K562 (cell line): ENCODE data around the gene LAMA4. TPM values are rescaled to one million over a fixed set of nuclear protein-coding genes. Genes with fewer than 3 reads are reported as not detected.

Experiments
- ATAC-seq: fragments of 200-7000 bp; cut with Tn5 transposase; 3 replicates; pipeline ENCODE4 v1.9.1; 2020; ENCODE audit warnings: moderate library complexity
- BruUV-seq: library from RNA; stranded (reverse); fragments of 400-500 nt; replicated peaks from 2 replicates; lab custom pipeline; 2021; lab: Mats Ljungman, UMichigan
- CTCF ChIA-PET: fragments of 300-600 bp; formaldehyde crosslinking; extraction: SDS; loops from one replicate; lab custom pipeline; 2021; ENCODE audit warnings: low intra/inter-chr PET ratio; lab: Yijun Ruan, JAX
- POLR2A ChIA-PET: fragments of 300-600, 350-650 bp; sonication (Branson Sonifier 250); formaldehyde crosslinking; extraction: SDS; loops from one replicate; lab custom pipeline; 2021; ENCODE audit warnings: antibody characterized with exemption, inconsistent platforms; lab: Yijun Ruan, JAX
- DNase-seq, 4 experiments: peaks; one replicate each; pipeline versions ENCODE4 v3.0.0 to v3.0.0-alpha.2; 2011 to 2018; ENCODE audit warnings: low spot score in 3 of 4, mixed read lengths in 3 of 4; ENCODE audit errors: extremely low read depth in 1 of 4
- FAIRE-seq: peaks from 2 replicates; lab custom pipeline; 2011; peaks lifted over from hg19 to GRCh38; lab: Jason Lieb, UNC
- H2AFZ ChIP-seq: 2 replicates; pipeline ENCODE4 v1.6.0; 2011; ENCODE audit warnings: low read depth, low read length, control low read depth, inconsistent platforms
- H3K27ac ChIP-seq: fragments of 200-600 bp; 3 replicates; pipeline ENCODE4 v1.8.0; 2011; ENCODE audit warnings: low read depth, mild to moderate bottlenecking, control low read depth, inconsistent platforms, low read length, moderate library complexity, mixed read lengths; ENCODE audit errors: extremely low read depth
- H3K27me3 ChIP-seq, 2 experiments: fragments of 300-600 bp in 1 of 2; 2 replicates in 1 of 2; 3 replicates in 1 of 2; pipeline versions ENCODE4 v1.6.0 to v1.8.0; 2011; ENCODE audit warnings: inconsistent platforms in 2 of 2, low read length in 2 of 2, mild to moderate bottlenecking in 1 of 2, mixed read lengths in 1 of 2, moderate library complexity in 1 of 2; ENCODE audit not compliant: control insufficient read depth in 2 of 2, insufficient read depth in 2 of 2
- H3K36me3 ChIP-seq: fragments of 300-600 bp; 3 replicates; pipeline ENCODE4 v1.8.0; 2011; ENCODE audit warnings: mild to moderate bottlenecking, low read length, inconsistent platforms; ENCODE audit not compliant: control insufficient read depth, insufficient read depth
- H3K4me1 ChIP-seq, 2 experiments: fragments of 200-600 bp in 1 of 2; replicated peaks in 1 of 2; 2 replicates in 1 of 2; 3 replicates in 1 of 2; pipeline versions ENCODE4 v1.5.1 to v1.8.0; 2011; ENCODE audit warnings: inconsistent platforms in 2 of 2, low read length in 2 of 2, mild to moderate bottlenecking in 1 of 2, mixed read lengths in 1 of 2, moderate library complexity in 1 of 2; ENCODE audit not compliant: control insufficient read depth in 2 of 2, insufficient read depth in 2 of 2
- H3K4me2 ChIP-seq: 2 replicates; pipeline ENCODE4 v1.6.1; 2011; ENCODE audit warnings: low read length, control low read depth, inconsistent platforms, mixed read lengths; ENCODE audit not compliant: insufficient read depth
- H3K4me3 ChIP-seq: fragments of 200-600 bp; sonication (generic), shearing (Covaris generic); 2 replicates; pipeline ENCODE4 v1.5.1; 2016; ENCODE audit warnings: control low read depth, inconsistent platforms
- H3K79me2 ChIP-seq: fragments of 200-600 bp; 3 replicates; pipeline ENCODE4 v1.8.0; 2011; ENCODE audit warnings: low read length, inconsistent platforms; ENCODE audit not compliant: control insufficient read depth, insufficient read depth
- H3K9ac ChIP-seq, 2 experiments: 2 replicates each; pipeline versions ENCODE4 v1.6.0 to v1.6.1; 2011; ENCODE audit warnings: low read depth in 2 of 2, low read length in 2 of 2, control low read depth in 1 of 2, inconsistent platforms in 1 of 2, mild to moderate bottlenecking in 1 of 2, mixed read lengths in 1 of 2; ENCODE audit not compliant: insufficient read depth in 1 of 2
- H3K9me1 ChIP-seq: one replicate; pipeline ENCODE4 v1.6.0; 2011; ENCODE audit warnings: inconsistent platforms, mild to moderate bottlenecking, low read length, moderate library complexity; ENCODE audit not compliant: control insufficient read depth, insufficient read depth
- H3K9me3 ChIP-seq: replicated peaks from 2 replicates; pipeline ENCODE4 v1.5.1; 2011; ENCODE audit warnings: low read depth, low read length, inconsistent platforms; ENCODE audit not compliant: control insufficient read depth, insufficient read depth
- H4K20me1 ChIP-seq: replicated peaks from 2 replicates; pipeline ENCODE4 v1.6.1; 2011; ENCODE audit warnings: low read length, inconsistent platforms, mixed read lengths; ENCODE audit not compliant: control insufficient read depth, insufficient read depth
- HDAC2 ChIP-seq: fragments of 450-650 bp; IDR thresholded peaks from 2 replicates; pipeline ENCODE4 v1.6.1; 2016; ENCODE audit warnings: mild to moderate bottlenecking
- HMG20A ChIP-seq: fragments of 450-650 bp; formaldehyde crosslinking; conservative IDR thresholded peaks from 2 replicates; pipeline ENCODE4 v1.4.0; 2020; ENCODE audit warnings: mild to moderate bottlenecking, mixed read lengths
- IFI16 ChIP-seq: fragments of 250-450 bp; sonication (Bioruptor Pico); IDR thresholded peaks from 2 replicates; pipeline ENCODE4 v2.1.2; 2022; ENCODE audit warnings: mild to moderate bottlenecking, inconsistent platforms
- MTA3 ChIP-seq: fragments of 450-650 bp; formaldehyde crosslinking; IDR thresholded peaks from 2 replicates; pipeline ENCODE4 v1.6.1; 2017; ENCODE audit warnings: mild to moderate bottlenecking, borderline replicate concordance
- MYC ChIP-seq, 2 experiments: fragments of 250-450 bp in 1 of 2; sonication (Bioruptor Pico) in 1 of 2; IDR thresholded peaks; 2 replicates each; pipeline versions ENCODE4 v1.5.1 to v1.6.1; 2012 to 2021; ENCODE audit warnings: low read depth in 2 of 2, borderline replicate concordance in 1 of 2, improper control_type of control experiment in 1 of 2, low read length in 1 of 2, mild to moderate bottlenecking in 1 of 2, moderate library complexity in 1 of 2
- U2AF1 ChIP-seq: fragments of 200-400 bp; formaldehyde crosslinking; optimal IDR thresholded peaks from 2 replicates; pipeline ENCODE3; 2017; ENCODE audit warnings: mild to moderate bottlenecking, low read depth, low read length, moderate library complexity
- WGBS: fragments of 100-300 bp; shearing (Covaris generic); methylation state at CpG from one replicate; pipeline ENCODE4 v1.1.6; 2016; ENCODE audit warnings: low coverage, mixed read lengths; ENCODE audit not compliant: insufficient coverage; ENCODE audit errors: missing lambda C conversion rate; 5-methylcytosine and 5-hydroxymethylcytosine counted together
- in situ Hi-C: fragments of 300-500 bp; cut with MboI; formaldehyde crosslinking; loops from 4 replicates; pipeline ENCODE4 v1.15.0; 2018; ENCODE audit warnings: inconsistent platforms, mixed read lengths
- intact Hi-C: fragments of 100-400 bp; cut with micrococcal nuclease; formaldehyde crosslinking; loops from 2 replicates; pipeline ENCODE4 v1.14.2; 2022
- polyA plus RNA-seq, 8 experiments: library from polyadenylated mRNA; depleted of rRNA in 4 of 8; stranded (reverse) in 5 of 8; unstranded in 3 of 8; fragments of >200 nt; fragmentation: Nextera tagmentation in 2 of 8; fragmentation: Illumina TruSeq in 1 of 8; extraction: Ambion mirVana in 2 of 8; extraction: Trizol in 1 of 8; gene quantifications; 2 replicates each; pipeline versions ENCODE4 v1.2.1 to v1.2.3, GENCODE V29; 2011 to 2014; ENCODE audit warnings: inconsistent platforms in 1 of 8, missing spikeins in 1 of 8
- total RNA-seq, 7 experiments: library from RNA; depleted of rRNA in 6 of 7; stranded (reverse); fragments of >200 nt in 6 of 7; fragmentation: Illumina TruSeq in 2 of 7; extraction: Trizol in 2 of 7; gene quantifications; 2 replicates each; pipeline versions ENCODE4 v1.2.1 to v1.2.3, GENCODE V29; 2011 to 2021; ENCODE audit warnings: low replicate concordance in 1 of 7
- TF ChIP-seq, protein P1 (sequence below), 2 experiments: fragments of 450-650 bp in 1 of 2; sonication (generic) in 1 of 2; formaldehyde crosslinking in 1 of 2; IDR thresholded peaks in 1 of 2; conservative IDR thresholded peaks in 1 of 2; 2 replicates each; pipeline versions ENCODE4 v1.6.1 to v1.8.1; 2016 to 2023; ENCODE audit warnings: mild to moderate bottlenecking in 2 of 2, moderate library complexity in 2 of 2, inconsistent platforms in 1 of 2, missing genetic modification reagents in 1 of 2
- TF ChIP-seq, protein P2 (sequence below): fragments of 250-450 bp; sonication (Bioruptor Pico); IDR thresholded peaks from 2 replicates; pipeline ENCODE4 v1.9.0; 2021; ENCODE audit warnings: mild to moderate bottlenecking
- TF ChIP-seq, protein P3 (sequence below): fragments of 450-650 bp; IDR thresholded peaks from 2 replicates; pipeline ENCODE4 v1.6.1; 2016
- TF ChIP-seq, protein P4 (sequence below): fragments of 250-450 bp; sonication (Bioruptor Pico); IDR thresholded peaks from 2 replicates; pipeline ENCODE4 v1.5.0; 2022; ENCODE audit warnings: mild to moderate bottlenecking

The LAMA4 gene
- total and polyA plus RNA-seq, 9 of the 15 experiments (the other 6 are each of a cell fraction or from before 2014, with no cell fraction given), result 0.05 to 2.9 (median 0.51) TPM

DNA sequence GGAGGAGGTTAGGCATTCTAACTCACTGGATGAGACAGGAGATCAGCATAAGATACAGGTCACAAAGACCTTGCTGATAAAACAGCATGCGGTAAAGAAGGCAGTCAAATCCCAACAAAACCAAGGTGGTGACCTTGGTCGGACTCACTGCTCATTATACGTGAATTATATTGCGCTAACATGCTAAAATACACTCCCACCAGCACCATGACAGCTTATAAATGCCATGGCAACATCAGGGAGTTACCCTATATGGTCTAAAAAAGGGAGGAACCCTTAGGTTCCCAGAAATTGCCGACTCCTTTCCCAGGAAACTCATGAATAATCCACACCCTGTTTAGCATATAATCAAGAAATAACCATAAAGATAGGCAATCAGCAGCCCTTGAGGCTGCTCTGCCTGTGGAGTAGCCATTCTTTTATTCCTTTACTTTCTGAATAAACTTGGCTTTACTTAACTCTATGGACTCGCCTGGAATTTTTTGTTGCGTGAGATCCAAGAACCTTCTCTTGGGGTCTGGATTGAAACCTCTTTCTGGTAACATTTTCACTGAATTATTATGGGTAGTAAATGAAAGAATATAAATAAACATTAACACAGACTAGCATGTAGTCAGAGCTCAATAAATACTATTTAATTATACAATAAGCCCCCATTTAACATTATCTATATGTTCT lies 3.0 kb upstream of the LAMA4 start:
- Histone ChIP-seq H3K4me3 (no peak overlapping the region), H3K9me3 (no peaks in the 10 kb centered on the region), H3K27ac (no peak overlapping the region), H3K36me3 (no peaks in the 10 kb centered on the region), H3K9me1 (no peaks in the 10 kb centered on the region), H2AFZ (no peak overlapping the region), H3K79me2 (no peaks in the 10 kb centered on the region), H3K4me1 (peaks cover 0 to 5% of the 10 kb centered on the region in 2 experiments; a peak in 1 of 5 replicates), H3K27me3 (peaks cover 9 to 22% of the 10 kb centered on the region in 2 experiments; a peak in 3 of 5 replicates), H3K4me2 (no peak overlapping the region), H4K20me1 (no peaks in the 10 kb centered on the region), H3K9ac (no peak overlapping the region)
- ATAC-seq (no peak), FAIRE-seq (no peak), DNase-seq (no peak)
- no TSS peak for BruUV-seq
- intact Hi-C loops (no loop called here), in situ Hi-C loops (no loop called here)
- WGBS, result 1% methylated on average over 7 of the region's 7 CpGs
- ChIA-PET POLR2A (no interaction called here), CTCF (no interaction called here)
- TF ChIP-seq MYC (IDR thresholded peaks at IDR 0.05; ENCODE audit: low read depth, low read length) (no peak), MYC (CRISPR knock-in tag; IDR thresholded peaks at IDR 0.05; ENCODE audit: borderline replicate concordance, low read depth) (no peak), IFI16 (CRISPR knock-in tag) (no peak), MTA3 (no peak), HMG20A (CRISPR knock-in tag) (no peak), U2AF1 (no peak), HDAC2 (no peak)
- TF ChIP-seq, protein P1, sequence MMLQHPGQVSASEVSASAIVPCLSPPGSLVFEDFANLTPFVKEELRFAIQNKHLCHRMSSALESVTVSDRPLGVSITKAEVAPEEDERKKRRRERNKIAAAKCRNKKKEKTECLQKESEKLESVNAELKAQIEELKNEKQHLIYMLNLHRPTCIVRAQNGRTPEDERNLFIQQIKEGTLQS (IDR thresholded peaks at IDR 0.05), result no peak
- TF ChIP-seq, protein P1 (CRISPR knock-in tag; conservative IDR thresholded peaks at IDR 0.05), result no peak
- TF ChIP-seq, protein P2, sequence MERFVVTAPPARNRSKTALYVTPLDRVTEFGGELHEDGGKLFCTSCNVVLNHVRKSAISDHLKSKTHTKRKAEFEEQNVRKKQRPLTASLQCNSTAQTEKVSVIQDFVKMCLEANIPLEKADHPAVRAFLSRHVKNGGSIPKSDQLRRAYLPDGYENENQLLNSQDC (CRISPR knock-in tag), result no peak
- TF ChIP-seq, protein P3, sequence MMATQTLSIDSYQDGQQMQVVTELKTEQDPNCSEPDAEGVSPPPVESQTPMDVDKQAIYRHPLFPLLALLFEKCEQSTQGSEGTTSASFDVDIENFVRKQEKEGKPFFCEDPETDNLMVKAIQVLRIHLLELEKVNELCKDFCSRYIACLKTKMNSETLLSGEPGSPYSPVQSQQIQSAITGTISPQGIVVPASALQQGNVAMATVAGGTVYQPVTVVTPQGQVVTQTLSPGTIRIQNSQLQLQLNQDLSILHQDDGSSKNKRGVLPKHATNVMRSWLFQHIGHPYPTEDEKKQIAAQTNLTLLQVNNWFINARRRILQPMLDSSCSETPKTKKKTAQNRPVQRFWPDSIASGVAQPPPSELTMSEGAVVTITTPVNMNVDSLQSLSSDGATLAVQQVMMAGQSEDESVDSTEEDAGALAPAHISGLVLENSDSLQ, result no peak
- TF ChIP-seq, protein P4, sequence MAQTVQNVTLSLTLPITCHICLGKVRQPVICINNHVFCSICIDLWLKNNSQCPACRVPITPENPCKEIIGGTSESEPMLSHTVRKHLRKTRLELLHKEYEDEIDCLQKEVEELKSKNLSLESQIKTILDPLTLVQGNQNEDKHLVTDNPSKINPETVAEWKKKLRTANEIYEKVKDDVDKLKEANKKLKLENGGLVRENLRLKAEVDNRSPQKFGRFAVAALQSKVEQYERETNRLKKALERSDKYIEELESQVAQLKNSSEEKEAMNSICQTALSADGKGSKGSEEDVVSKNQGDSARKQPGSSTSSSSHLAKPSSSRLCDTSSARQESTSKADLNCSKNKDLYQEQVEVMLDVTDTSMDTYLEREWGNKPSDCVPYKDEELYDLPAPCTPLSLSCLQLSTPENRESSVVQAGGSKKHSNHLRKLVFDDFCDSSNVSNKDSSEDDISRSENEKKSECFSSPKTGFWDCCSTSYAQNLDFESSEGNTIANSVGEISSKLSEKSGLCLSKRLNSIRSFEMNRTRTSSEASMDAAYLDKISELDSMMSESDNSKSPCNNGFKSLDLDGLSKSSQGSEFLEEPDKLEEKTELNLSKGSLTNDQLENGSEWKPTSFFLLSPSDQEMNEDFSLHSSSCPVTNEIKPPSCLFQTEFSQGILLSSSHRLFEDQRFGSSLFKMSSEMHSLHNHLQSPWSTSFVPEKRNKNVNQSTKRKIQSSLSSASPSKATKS, result no peak
